NCI-H128 (cell line): ENCODE measurements around the gene GCFC2.
"Not testable (repeated sequence)": the region's sequence is repeated elsewhere in the genome, so short reads cannot be mapped to it uniquely, and the experiment has no call there.

Experiments used
- DNase-seq: peaks from one replicate; lab custom pipeline; 2025; ENCODE audit not compliant: unreplicated experiment; lab: John Stamatoyannopoulos, UW

Gene GCFC2

DNA sequence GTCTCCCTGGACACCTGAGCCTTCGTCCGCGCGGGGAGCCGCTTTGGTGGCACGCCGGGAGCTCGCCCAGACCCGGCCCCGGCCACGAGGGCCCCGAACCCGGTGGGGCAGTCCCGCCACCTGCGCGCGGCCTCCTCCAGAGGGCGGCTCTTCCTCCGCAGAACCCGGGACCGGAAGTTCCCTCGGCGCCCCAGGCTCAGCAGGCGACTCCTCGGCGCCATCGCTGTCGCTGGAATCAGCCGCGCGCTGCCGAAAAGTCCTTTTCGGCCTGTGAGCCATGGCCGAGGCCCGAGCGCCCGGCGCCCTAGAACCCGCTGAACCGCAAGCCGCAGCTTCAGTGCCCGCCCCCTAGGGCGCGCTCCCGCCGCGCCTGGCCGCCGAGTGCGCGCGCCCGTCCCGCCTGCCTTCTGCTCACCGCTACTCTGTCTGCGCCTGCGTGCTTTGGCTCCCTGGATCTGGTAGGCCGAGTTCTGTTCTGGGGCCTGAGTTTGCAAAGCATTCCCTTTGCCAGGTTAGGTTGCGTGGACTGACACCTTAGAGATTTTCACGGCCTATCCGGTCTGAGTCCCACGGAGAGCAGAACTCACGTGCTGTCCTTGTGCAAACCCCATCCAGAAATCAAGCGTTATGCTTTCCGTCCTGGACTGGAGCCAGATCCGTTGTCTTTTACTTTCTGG lies at the start of gene GCFC2:
GCFC2 (minus strand) TSS at position 339 of the 677 bp plus-strand sequence; CDS start at position 279, 60 bp downstream.
- peak; percentile 69 for DNase-seq

DNA sequence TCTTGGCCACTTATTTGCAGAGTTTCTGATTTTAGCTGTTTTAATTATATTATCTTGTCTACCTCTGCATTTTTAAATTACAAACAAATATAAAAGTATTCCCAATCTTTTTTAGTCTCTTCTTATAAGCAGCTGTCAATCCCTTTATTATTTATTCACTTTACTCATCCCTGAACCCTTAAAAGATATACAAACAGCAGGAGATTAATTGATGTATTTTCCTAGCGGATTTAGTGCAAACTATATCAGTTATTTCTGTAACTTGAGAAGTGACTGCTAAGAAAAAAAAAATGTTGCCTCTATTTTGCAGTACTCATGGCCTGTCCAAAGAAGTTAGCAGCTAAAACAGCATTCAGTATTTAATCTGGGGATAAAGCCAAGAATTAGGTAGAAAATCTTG lies 42.1 kb upstream of the GCFC2 start:
- DNase-seq: no peak

DNA sequence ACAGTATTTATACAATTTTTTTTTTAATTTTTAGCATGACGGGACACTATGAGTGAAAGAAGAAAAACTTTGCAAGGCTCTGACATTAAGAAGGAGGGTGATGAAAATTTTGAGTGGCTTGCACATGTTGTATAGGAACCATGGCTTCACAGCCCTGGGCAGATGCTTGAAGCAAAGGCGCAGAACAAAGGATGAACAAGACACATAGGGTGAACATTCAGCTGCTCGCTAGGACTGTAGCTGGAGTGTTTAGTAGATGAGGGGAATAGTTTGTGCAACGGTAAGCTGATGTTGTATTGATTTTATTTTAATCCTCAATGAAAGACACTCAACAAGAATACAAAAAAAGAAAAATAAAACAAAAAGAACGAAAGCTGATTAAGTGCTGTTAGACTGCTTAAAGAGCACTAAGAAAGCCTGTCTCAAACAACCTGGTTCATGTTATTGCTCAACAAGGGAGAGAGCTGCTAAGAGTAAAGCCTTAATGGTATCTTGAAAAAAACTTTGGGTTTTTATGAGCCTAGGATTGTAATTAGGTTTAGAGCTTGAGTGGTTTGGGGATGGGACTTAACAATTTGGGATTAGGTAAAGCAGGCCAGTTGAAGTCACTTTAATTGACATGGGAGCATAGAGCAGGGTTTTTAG lies 41.2 kb upstream of the GCFC2 start:
- no peak for DNase-seq

DNA sequence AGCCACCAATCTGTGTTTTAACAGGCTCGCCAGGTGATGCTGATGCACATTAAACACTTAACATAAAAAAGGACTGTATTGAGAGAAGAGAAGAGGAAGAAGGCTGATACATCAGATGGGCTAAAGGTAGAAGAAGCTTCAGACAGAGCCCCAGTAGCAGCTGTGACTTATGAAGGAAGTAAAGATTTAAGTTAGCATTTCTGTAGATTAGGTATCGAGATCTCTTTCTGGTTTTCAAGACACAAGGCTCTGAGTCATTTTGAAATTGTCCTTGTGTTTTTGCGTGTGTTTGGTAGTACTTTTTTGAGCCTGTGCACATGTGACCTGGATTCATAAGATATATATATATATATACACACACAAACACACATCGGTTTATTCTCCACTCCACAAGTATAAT lies 40.6 kb upstream of the GCFC2 start:
- DNase-seq: no peak

DNA sequence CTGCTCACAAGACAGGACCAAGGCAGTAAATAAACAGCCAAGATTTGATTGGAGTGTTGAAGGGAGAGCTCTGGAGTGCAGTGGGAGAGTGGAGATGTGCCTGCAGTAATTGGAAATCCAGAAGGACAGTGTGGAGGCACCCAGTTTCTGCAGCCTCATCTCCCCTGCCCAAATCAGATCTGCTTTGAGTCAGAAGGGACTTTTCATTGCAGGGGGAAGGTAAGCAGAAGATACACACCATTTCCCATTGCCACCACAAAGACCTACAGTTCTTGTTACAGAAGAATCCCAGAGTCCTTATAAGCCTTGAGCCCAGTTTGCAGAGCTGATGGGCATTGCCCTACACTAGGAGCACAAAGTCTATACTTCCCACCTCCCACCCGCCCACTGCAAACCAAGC lies 27.2 kb upstream of the GCFC2 start:
- DNase-seq: no peak

DNA sequence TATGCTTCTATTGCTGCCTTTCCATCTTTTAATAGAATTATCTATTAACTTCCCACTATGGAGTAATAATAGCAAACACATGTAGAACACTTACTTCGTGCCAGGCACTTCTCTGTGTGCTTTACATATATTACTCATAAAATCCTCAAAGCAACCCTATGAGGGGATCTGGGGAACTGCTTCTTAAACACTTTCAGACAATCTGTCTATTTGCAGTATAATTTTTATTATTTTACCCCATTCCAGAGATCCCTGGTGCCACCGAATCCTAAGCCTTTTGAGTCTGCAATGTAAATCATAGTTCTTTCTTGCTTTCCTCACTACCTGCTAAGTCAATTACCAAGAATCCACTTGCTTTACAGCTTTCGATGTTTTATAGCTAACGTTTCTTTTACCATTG lies 25.6 kb upstream of the GCFC2 start:
- DNase-seq: no peak

DNA sequence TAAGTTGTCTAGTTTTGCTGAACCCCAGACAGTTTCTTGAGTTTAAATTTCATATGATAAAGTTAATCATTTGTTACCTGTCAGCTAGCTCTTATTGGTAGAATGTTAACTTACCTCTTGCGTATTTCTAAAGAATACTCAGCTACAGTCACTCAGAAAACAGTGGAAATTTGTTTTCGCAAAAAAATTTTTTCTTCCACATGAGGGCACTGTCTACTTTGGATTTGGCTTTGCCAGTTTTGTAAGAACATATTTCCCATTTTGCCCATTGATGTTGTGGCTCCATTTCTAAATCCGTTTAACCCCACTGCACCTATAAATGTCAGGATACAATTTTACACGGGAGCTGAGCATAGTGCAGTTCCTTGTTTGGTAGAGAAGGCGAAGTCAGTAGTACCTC lies 19.1 kb upstream of the GCFC2 start:
- DNase-seq: no peak

DNA sequence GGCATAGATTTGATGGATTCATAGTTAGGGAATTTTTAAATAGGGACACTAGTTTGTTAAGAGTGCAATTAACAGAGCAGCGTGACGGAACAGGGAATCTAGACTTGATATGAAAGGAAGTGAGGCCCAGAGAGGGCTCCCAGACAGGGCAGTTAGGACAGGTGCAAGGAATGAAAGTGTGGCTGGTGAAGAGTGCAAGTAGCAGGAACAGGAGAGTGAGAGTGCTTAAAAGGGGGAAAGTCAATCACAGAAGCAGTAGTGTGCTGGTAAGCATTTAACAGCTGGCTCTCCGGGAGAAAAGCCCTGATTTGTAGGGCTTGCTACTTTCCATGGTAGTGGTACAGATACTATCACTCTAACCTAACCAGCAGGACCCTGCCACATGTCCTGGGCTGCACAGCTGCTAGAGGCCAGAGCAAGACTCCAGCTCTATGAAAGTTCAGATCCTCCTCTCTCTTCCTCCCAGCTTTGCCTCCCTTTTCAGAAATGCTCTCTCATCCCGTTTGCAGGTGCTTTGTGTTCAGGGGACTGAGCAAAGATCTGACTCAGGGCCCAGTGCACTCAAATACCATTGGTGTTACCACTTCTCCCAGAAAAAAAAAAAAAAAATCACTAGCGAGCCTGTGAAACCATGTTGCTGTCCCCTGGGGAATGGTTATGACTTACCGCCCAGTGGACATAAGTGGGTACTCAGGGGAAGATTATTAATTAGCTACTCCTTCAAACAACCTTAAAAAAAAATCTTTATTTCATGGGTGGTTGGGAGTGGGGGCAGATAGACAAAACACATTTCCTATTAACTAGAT lies 18.1 kb upstream of the GCFC2 start:
- DNase-seq: no peak

DNA sequence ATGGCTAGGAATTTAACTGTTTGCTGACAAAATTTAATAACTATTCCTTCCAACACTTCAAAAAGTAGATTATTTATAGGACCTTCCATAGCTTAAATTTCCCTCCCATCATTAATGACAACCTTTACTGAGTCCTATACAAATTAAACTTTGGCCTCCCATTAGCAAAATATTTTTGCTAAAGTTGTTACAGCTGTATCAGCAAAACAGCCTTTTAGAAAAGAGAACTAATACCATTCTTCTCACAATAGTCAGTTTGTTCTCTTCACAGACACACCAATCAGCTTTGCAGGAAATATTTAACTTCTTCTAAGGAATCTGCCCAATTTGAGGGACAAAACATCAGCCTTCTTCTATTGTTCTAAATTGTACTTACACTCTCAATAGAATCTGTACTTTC lies 12.0 kb upstream of the GCFC2 start:
- no peak for DNase-seq

DNA sequence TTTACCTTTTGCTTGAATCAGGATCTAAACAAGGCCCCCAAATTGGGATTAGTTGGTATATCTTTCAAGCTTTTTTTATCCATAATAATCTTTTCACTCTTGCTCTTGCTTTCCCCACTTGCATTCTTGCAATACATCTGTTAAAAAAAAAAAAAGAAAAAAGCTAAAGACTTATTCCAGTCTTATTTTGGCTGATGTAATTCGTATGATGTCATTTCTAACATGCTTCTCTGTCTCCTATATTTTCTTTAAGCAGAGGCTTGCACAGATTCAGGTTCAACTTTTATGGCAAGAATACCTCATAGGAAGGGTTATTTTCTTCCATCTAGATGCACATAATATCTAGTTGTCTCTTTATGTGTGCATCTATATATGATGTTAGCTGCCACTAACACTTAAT lies 9.8 kb upstream of the GCFC2 start:
- DNase-seq: no peak

DNA sequence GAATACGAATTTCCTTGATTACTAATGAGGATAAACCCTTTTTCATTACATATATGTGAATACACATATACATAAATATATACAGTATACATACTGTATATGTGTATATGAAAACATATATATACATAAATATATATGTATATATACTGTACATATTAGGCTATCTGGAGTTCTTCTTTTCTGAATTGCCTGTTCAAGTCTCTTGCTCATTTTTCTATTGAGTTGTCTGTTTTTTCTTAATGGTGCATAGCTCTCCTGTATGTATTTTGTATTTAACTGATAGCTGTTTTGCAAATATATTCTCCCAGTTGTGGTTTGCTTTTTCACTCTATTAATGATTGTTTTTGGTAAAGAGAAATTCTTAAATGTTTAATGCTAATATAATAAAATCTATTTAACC lies 8.9 kb upstream of the GCFC2 start:
- DNase-seq: no peak

DNA sequence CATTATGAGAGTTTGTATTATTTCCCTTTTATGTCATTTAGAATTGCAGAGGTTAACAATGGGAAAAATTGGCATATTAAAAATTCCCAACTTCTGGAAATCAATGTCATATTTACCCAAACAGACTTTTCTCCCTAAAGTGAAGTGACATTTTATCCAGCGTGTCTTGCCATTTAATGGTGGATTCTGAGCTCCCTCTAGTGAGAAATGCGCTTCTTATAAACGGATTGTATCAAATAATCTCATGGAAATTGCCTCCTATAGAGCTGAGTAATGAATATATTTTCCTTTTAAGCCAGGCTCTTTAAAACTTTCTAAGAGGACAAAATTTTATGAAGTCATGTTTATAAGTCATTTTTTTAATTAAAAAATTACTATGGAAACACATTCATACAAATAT lies 5.7 kb upstream of the GCFC2 start:
- DNase-seq: no peak

DNA sequence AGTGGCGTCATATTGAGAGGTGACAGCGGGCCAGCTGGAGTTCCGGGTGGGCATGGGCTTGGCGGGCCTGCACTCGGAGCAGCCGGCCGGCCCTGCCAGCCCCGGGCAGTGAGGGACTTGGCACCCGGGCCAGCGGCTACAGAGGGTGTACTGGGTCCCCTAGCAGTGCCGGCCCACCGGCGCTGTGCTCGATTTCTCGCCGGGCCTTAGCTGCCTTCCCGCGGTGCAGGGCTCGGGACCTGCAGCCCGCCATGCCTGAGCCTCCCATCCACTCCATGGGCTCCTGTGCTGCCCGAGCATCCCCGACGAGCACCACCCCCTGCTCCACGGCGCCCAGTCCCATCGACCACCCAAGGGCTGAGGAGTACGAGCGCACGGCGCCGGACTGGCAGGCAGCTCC lies 875 bp upstream of the GCFC2 start:
- not testable (repeated sequence) for DNase-seq

DNA sequence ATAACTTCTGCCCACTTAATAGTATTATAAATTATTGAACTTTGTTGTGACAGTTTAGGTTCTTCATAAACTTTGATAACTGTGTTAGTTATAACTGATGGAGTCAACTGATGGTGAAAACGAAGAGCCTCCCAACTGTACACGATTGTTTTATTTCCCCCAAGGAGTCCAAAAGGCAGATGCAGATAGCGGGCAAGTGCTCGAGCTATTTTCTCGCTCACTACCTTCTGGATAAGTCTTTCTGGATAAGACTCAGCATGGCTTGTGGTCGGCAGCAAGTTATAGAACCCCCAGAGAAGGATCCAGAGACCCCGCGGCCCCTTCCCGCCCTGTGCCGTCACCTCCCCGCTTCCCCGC lies 517 bp downstream of the GCFC2 start:
- no peak for DNase-seq

DNA sequence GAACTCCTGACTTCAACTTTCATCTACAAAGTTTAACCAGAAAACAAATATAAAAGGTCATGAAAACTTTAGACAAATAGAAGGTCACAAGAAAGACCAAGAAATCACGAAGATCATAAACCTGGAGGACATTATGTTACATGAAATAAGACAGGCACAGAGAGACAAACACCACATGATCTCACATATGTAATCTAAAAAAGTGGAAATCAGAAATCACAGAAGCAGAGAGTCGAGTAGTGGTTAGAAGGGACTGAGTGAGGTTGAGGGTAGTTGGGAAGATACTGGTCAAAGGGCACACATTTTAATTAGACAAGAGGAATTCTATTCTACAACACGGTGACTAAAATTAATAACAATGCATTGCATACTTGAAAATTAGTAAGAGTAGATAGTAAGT lies 1.4 kb downstream of the GCFC2 start:
- DNase-seq: no peak

DNA sequence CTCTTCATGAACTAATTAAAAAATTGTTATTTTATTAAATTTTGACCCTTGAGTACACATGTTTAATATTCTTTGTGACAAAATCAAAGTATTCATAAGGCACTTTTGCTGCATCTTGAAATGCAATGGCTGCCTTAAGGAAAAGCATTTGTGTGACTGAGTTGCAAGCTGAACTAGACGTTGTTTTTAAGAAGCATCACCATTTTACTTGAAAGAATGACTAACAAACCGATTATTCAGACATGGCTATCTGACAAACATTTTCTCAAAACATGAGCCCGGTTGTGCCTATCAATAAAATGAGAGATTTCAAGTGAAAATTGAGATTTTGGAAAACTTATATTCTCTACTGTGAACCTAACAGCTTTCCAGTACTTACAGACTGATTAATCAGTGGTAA lies 2.8 kb downstream of the GCFC2 start:
- DNase-seq: no peak

DNA sequence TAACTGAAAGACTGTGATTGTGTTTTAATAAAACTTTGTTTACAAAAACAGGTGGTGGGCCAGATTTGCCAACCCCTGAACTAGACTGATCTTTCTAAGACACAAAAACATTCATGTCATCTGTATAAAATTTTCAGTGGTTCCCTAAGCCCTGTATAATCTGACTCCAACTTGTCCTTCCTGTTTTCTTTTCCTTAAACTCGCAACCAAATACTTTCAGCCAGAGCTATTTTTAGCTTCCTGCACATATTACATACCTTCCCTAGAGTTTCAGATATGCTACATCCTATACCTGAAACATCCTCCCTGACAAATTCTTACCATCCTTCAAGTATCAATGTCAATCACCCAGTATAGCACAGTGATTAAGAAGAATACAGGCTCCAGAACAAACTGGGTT lies 4.8 kb downstream of the GCFC2 start:
- no peak for DNase-seq

DNA sequence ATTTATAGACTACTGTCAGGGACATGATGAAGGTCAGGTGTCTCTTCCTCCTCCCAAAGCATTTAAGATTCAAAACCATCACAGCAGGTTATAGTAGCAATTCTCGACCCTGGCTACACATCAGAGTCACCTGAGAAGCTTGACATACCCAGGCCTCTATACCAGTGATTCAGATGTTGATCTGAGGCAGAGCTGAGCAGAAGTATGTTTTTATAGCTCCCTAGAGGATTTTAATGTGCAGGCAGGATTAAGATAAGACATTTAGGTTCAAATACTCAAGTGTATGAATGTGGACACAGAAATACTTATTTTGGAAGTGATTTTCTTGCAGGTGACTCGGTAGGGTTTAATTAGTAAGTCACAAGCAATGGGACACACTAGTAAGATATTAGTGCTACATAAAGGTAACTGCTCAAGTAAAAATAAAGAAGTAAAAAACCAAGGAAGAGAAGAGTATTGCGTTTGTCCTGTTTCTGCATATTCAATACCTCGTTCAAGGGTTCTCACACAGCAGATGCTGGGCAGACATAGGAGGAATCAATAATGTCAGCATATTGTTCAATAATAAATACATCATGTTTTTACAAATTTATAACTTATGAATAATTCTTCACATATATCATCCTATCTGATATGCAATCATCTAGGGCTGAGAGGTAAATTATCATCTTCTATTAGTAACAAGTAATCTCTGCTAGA lies 7.0 kb downstream of the GCFC2 start:
- no peak for DNase-seq

DNA sequence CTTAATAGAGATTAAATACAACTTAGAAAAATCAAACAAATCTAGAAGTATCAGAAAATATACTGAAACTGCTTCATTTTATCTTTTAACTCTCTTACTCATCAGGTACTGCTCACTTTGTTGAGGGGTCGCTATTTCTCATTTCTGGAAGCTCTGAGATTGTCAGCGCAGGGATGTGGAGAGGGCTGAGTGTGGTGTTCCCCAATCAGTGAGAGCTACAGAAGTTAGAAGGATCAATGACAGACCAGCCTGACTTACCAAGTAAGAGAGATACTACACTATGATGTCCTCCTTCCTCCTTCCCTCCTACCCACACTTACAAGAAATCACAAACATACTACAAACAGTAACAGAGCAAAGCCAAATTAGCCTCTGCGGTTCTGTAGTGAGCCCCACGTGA lies 8.1 kb downstream of the GCFC2 start:
- DNase-seq: no peak

DNA sequence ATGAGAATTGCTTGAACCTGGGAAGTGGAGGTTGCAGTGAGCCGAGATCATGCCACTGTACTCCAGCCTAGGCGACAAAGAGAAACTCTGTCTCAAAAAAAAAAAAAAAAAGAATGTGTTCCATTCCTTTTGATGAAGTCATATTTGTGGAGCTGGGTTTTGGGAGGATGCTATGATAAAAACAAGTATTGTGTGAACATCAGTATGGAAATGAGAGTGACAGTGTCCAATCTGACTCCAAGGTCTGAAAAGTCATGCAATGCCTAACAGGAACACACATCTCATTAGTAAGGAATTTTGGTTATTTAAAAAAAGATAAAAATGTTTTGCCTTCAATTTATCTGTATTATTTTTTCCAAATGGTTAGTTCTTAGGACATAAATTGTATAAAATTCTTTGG lies 11.8 kb downstream of the GCFC2 start:
- DNase-seq: no peak

DNA sequence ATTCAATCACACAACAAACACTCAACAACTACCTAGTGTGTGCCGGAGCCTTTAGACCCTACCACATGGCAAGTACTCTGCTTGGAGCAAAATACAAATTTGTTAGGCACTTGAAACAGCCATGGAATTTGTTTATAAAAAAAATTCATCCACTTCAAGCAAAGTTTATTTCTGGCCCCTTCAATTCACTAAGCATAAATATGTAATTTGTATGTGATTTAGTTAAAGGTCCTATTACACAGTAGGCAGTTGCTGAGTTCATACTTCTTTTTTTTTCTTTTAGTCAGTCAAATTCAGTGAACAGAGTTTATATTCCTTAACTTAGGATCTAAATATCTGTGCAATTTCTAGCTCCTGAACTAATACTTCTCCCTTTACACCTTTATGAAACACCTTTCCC lies 22.5 kb downstream of the GCFC2 start:
- no peak for DNase-seq

DNA sequence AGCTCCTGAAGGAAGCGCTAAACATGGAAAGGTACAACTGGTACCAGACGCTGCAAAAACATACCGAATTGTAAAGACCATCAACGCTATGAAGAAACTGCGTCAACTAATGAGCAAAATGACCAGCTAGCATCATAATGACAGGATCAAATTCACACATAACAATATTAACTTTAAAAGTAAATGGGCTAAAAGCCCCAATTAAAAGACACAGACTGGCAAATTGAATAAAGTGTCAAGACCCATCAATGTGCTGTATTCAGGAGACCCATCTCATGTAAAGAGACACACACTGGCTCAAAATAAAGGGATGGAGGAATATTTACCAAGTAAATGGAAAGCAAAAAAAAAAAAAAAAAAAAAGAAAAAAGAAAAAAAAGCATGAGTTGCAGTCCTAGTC lies 27.3 kb downstream of the GCFC2 start:
- not testable (repeated sequence) for DNase-seq
